HEK293 (cell line): ENCODE results near the gene CYP26B1.

Source experiments
- CTCF ChIA-PET: fragments of 350-600 bp; formaldehyde crosslinking; extraction: SDS; loops from one replicate; lab custom pipeline; 2021; ENCODE audit warnings: antibody characterized with exemption; lab: Yijun Ruan, JAX
- POLR2A ChIA-PET: fragments of 300-600 bp; formaldehyde crosslinking; extraction: SDS; loops from one replicate; lab custom pipeline; 2020; ENCODE audit warnings: antibody characterized with exemption, inconsistent platforms; lab: Yijun Ruan, JAX
- H3K27ac ChIP-seq: fragments of 200-500 bp; sonication (Bioruptor generic); 2 replicates; pipeline ENCODE4 v1.5.1; 2014; ENCODE audit warnings: low read depth, low read length, control low read depth, inconsistent platforms; ENCODE audit errors: extremely low read depth
- H3K36me3 ChIP-seq, 2 experiments: fragments of 200-500 bp in 1 of 2; sonication (Bioruptor generic) in 1 of 2; 1 replicate in 1 of 2; 2 replicates in 1 of 2; pipeline ENCODE4 v1.5.1; 2014 to 2017; ENCODE audit warnings: inconsistent platforms in 2 of 2, low read length in 2 of 2; ENCODE audit not compliant: control insufficient read depth in 2 of 2, insufficient read depth in 1 of 2
- H3K4me1 ChIP-seq: fragments of 200-500 bp; sonication (Bioruptor generic); 2 replicates; pipeline ENCODE4 v1.5.1; 2014; ENCODE audit warnings: mild to moderate bottlenecking, low read length, inconsistent platforms; ENCODE audit not compliant: control insufficient read depth, insufficient read depth
- H3K4me3 ChIP-seq: 2 replicates; pipeline ENCODE4 v1.5.1; 2011; ENCODE audit warnings: low read depth, mild to moderate bottlenecking, control low read depth, low read length, moderate library complexity
- H3K9me3 ChIP-seq: fragments of 200-500 bp; sonication (Bioruptor generic); 2 replicates; pipeline ENCODE4 v1.5.1; 2014; ENCODE audit warnings: low read depth, low read length, inconsistent platforms; ENCODE audit not compliant: control insufficient read depth, insufficient read depth
- ELK4 ChIP-seq: IDR thresholded peaks from 2 replicates; pipeline ENCODE4 v1.6.1; 2011; ENCODE audit warnings: mild to moderate bottlenecking, low read depth, low read length, borderline replicate concordance
- GFI1B ChIP-seq: fragments of 450-650 bp; formaldehyde crosslinking; IDR thresholded peaks from 2 replicates; pipeline ENCODE4 v1.5.1; 2016; ENCODE audit warnings: missing biosample characterization, missing genetic modification characterization
- HIC1 ChIP-seq: fragments of 450-650 bp; formaldehyde crosslinking; IDR thresholded peaks from 2 replicates; pipeline ENCODE4 v1.5.1; 2016; ENCODE audit warnings: missing biosample characterization, missing genetic modification characterization
- IKZF3 ChIP-seq: fragments of 450-650 bp; IDR thresholded peaks from 2 replicates; pipeline ENCODE4 v1.5.0; 2018; ENCODE audit warnings: missing biosample characterization, mild to moderate bottlenecking, missing genetic modification characterization, moderate library complexity
- KLF7 ChIP-seq: fragments of 450-650 bp; formaldehyde crosslinking; IDR thresholded peaks from 2 replicates; pipeline ENCODE4 v1.5.1; 2016; ENCODE audit warnings: missing biosample characterization, missing genetic modification characterization, borderline replicate concordance
- PBX3 ChIP-seq: sonication (generic); formaldehyde crosslinking; IDR thresholded peaks from 2 replicates; pipeline ENCODE4 v1.8.1; 2022; ENCODE audit warnings: mild to moderate bottlenecking, moderate library complexity, missing genetic modification reagents
- SETDB1 ChIP-seq: IDR thresholded peaks from one replicate; pipeline ENCODE4 v1.6.1; 2017; ENCODE audit warnings: mild to moderate bottlenecking, low read length, moderate library complexity, mixed read lengths; ENCODE audit not compliant: insufficient read length
- SP2 ChIP-seq: fragments of 450-650 bp; formaldehyde crosslinking; IDR thresholded peaks from 2 replicates; pipeline ENCODE4 v1.5.1; 2016; ENCODE audit warnings: missing biosample characterization, missing genetic modification characterization
- SP7 ChIP-seq: fragments of 450-650 bp; formaldehyde crosslinking; IDR thresholded peaks from 2 replicates; pipeline ENCODE4 v1.5.1; 2016; ENCODE audit warnings: missing biosample characterization, missing genetic modification characterization
- ZBTB44 ChIP-seq: fragments of 450-650 bp; IDR thresholded peaks from 2 replicates; pipeline ENCODE4 v1.5.1; 2018; ENCODE audit warnings: missing biosample characterization, mild to moderate bottlenecking, missing genetic modification characterization
- ZBTB7A ChIP-seq: fragments of 450-650 bp; formaldehyde crosslinking; IDR thresholded peaks from 2 replicates; pipeline ENCODE4 v1.5.1; 2016; ENCODE audit warnings: low read depth, missing biosample characterization, missing genetic modification characterization
- ZNF114 ChIP-seq: fragments of 450-650 bp; formaldehyde crosslinking; IDR thresholded peaks from 2 replicates; pipeline ENCODE4 v1.5.0; 2017; ENCODE audit warnings: missing biosample characterization, missing genetic modification characterization
- ZNF155 ChIP-seq: fragments of 450-650 bp; formaldehyde crosslinking; IDR thresholded peaks from 2 replicates; pipeline ENCODE4 v1.5.1; 2016; ENCODE audit warnings: missing biosample characterization, missing genetic modification characterization
- ZNF169 ChIP-seq: fragments of 450-650 bp; formaldehyde crosslinking; IDR thresholded peaks from 2 replicates; pipeline ENCODE4 v1.5.1; 2016; ENCODE audit warnings: missing biosample characterization, missing genetic modification characterization
- ZNF26 ChIP-seq: fragments of 450-650 bp; formaldehyde crosslinking; IDR thresholded peaks from 2 replicates; pipeline ENCODE4 v1.5.1; 2016; ENCODE audit warnings: missing biosample characterization, missing genetic modification characterization
- ZNF280C ChIP-seq: fragments of 450-650 bp; formaldehyde crosslinking; IDR thresholded peaks from 2 replicates; pipeline ENCODE4 v1.5.1; 2016; ENCODE audit warnings: missing biosample characterization, missing genetic modification characterization
- ZNF341 ChIP-seq: fragments of 450-650 bp; formaldehyde crosslinking; IDR thresholded peaks from 2 replicates; pipeline ENCODE4; 2016; ENCODE audit warnings: low read depth, missing biosample characterization, missing genetic modification characterization
- ZNF423 ChIP-seq: fragments of 450-650 bp; formaldehyde crosslinking; IDR thresholded peaks from 2 replicates; pipeline ENCODE4 v1.5.1; 2016; ENCODE audit warnings: missing biosample characterization, missing genetic modification characterization
- ZNF433 ChIP-seq: fragments of 450-650 bp; formaldehyde crosslinking; IDR thresholded peaks from 2 replicates; pipeline ENCODE4 v1.5.1; 2016; ENCODE audit warnings: missing biosample characterization, missing genetic modification characterization, low read depth
- ZNF501 ChIP-seq: fragments of 450-650 bp; formaldehyde crosslinking; IDR thresholded peaks from 2 replicates; pipeline ENCODE4 v1.5.1; 2016; ENCODE audit warnings: missing biosample characterization, missing genetic modification characterization
- ZNF529 ChIP-seq: fragments of 450-650 bp; formaldehyde crosslinking; IDR thresholded peaks from 2 replicates; pipeline ENCODE4 v1.5.1; 2017; ENCODE audit warnings: missing genetic modification characterization, missing biosample characterization; ENCODE audit not compliant: insufficient replicate concordance
- ZNF530 ChIP-seq: fragments of 450-650 bp; formaldehyde crosslinking; IDR thresholded peaks from 2 replicates; pipeline ENCODE4 v1.5.1; 2016; ENCODE audit warnings: low read depth, missing biosample characterization, missing genetic modification characterization
- ZNF558 ChIP-seq: fragments of 450-650 bp; formaldehyde crosslinking; IDR thresholded peaks from 2 replicates; pipeline ENCODE4 v1.5.1; 2016; ENCODE audit warnings: missing biosample characterization, missing genetic modification characterization
- ZNF560 ChIP-seq: fragments of 450-650 bp; formaldehyde crosslinking; IDR thresholded peaks from 2 replicates; pipeline ENCODE4 v1.5.1; 2017; ENCODE audit warnings: missing biosample characterization, missing genetic modification characterization, borderline replicate concordance
- ZNF76 ChIP-seq: fragments of 450-650 bp; formaldehyde crosslinking; IDR thresholded peaks from 2 replicates; pipeline ENCODE4; 2016; ENCODE audit warnings: low read depth, missing biosample characterization, missing genetic modification characterization, borderline replicate concordance
- ZSCAN16 ChIP-seq: fragments of 450-650 bp; formaldehyde crosslinking; IDR thresholded peaks from 2 replicates; pipeline ENCODE4 v1.5.1; 2016; ENCODE audit warnings: missing biosample characterization, missing genetic modification characterization

Gene CYP26B1

GRCh38 chr2:72112981-72113846 is 34.4 kb downstream of the CYP26B1 start:
- TF ChIP-seq ZNF529 (tag by site-specific recombination): no peak
- no peak for TF ChIP-seq ZNF560 (tag by site-specific recombination)
- TF ChIP-seq ZNF530 (tag by site-specific recombination): no peak
- no peak for TF ChIP-seq ZBTB44 (tag by site-specific recombination)
- no peak for TF ChIP-seq ZNF280C
- no peak for TF ChIP-seq ZNF423 (tag by site-specific recombination)
- no peak for TF ChIP-seq GFI1B (tag by site-specific recombination)
- TF ChIP-seq ZNF341: no peak
- no peak for TF ChIP-seq KLF7 (tag by site-specific recombination)
- no peak for TF ChIP-seq ZNF501
- TF ChIP-seq ZNF114 (tag by site-specific recombination): no peak
- no peak for TF ChIP-seq ZSCAN16 (tag by site-specific recombination)
- no peak for TF ChIP-seq ZNF26 (tag by site-specific recombination)
- no peak for TF ChIP-seq ZNF155 (tag by site-specific recombination)
- no peak for TF ChIP-seq ELK4
- TF ChIP-seq, all 188 proteins: peak for 0
- no peak overlapping the region for H3K4me3 ChIP-seq
- H3K36me3 ChIP-seq: no peaks in the 10 kb centered on the region
- ChIA-PET CTCF (no interaction called here), POLR2A (no interaction called here)
- H3K27ac ChIP-seq: no peak overlapping the region
- H3K4me1 ChIP-seq: peaks cover 7% of the 10 kb centered on the region; the same call in 1 of the 2 replicates
- H3K9me3 ChIP-seq: no peaks in the 10 kb centered on the region

- Histone ChIP-seq H3K4me3 (no peak overlapping the region), H3K36me3 (no peaks in the 10 kb centered on the region), H3K4me1 (peaks cover 7% of the 10 kb centered on the region; the same call in 1 of the 2 replicates), H3K9me3 (no peaks in the 10 kb centered on the region), H3K27ac (no peak overlapping the region)
- ChIA-PET CTCF (interaction anchor here (0.8 kb wide), 1 partner anchor 25 kb away, joined by 3 read pairs; no protein-coding TSS in a partner anchor), POLR2A (no interaction called here)
- TF ChIP-seq SP2 (tag by site-specific recombination): no peak
- no peak for TF ChIP-seq PBX3 (CRISPR knock-in tag)
- no peak for TF ChIP-seq SP7
- TF ChIP-seq IKZF3 (tag by site-specific recombination): no peak
- no peak for TF ChIP-seq SETDB1
- no peak for TF ChIP-seq ZNF433 (tag by site-specific recombination)
- no peak for TF ChIP-seq ZNF558
- no peak for TF ChIP-seq HIC1 (tag by site-specific recombination)
- TF ChIP-seq ZNF169: no peak
- TF ChIP-seq ZNF76 (tag by site-specific recombination): no peak
- TF ChIP-seq ZBTB7A (tag by site-specific recombination): no peak
Observed at GRCh38 chr2:72112401-72112800, 35.3 kb downstream of the CYP26B1 start.
